RWPE2 (cell line): ENCODE measurements around the gene DRGX.

ENCODE experiments used
- ATAC-seq: fragments of 200-7000 bp; cut with Tn5 transposase; 3 replicates; pipeline ENCODE4 v1.9.1; 2021; ENCODE audit warnings: low read depth
- DNase-seq: peaks from one replicate; pipeline ENCODE4 v3.0.0-alpha.2; 2020; ENCODE audit warnings: low spot score
- H3K27ac ChIP-seq: fragments of 450-650 bp; 2 replicates; pipeline ENCODE4 v1.5.1; 2017; ENCODE audit warnings: mild to moderate bottlenecking; ENCODE audit not compliant: poor library complexity, severe bottlenecking
- H3K27me3 ChIP-seq: fragments of 250-450 bp; sonication (Bioruptor Pico); 2 replicates; pipeline ENCODE4 v1.5.1; 2021; ENCODE audit warnings: mild to moderate bottlenecking, moderate library complexity; ENCODE audit not compliant: insufficient read depth, poor library complexity, severe bottlenecking
- H3K36me3 ChIP-seq: fragments of 250-450 bp; sonication (Bioruptor Pico); 2 replicates; pipeline ENCODE4 v1.5.1; 2020; ENCODE audit warnings: low read depth, mild to moderate bottlenecking, moderate library complexity
- H3K4me1 ChIP-seq: fragments of 250-450 bp; sonication (Bioruptor Pico); 2 replicates; pipeline ENCODE4 v1.5.1; 2021; ENCODE audit warnings: mild to moderate bottlenecking, moderate library complexity; ENCODE audit not compliant: insufficient read depth, poor library complexity, severe bottlenecking
- H3K4me3 ChIP-seq: fragments of 250-450 bp; sonication (Bioruptor Pico); 2 replicates; pipeline ENCODE4 v1.5.1; 2021; ENCODE audit warnings: mild to moderate bottlenecking, moderate library complexity; ENCODE audit not compliant: severe bottlenecking
- H3K9me3 ChIP-seq: fragments of 250-450 bp; sonication (Bioruptor Pico); 2 replicates; pipeline ENCODE4 v1.5.1; 2021; ENCODE audit warnings: mild to moderate bottlenecking, moderate library complexity; ENCODE audit not compliant: severe bottlenecking
- CTCF ChIP-seq: fragments of 450-650 bp; IDR thresholded peaks from one replicate; pipeline ENCODE4 v1.5.1; 2017; ENCODE audit warnings: mild to moderate bottlenecking, moderate library complexity; ENCODE audit not compliant: poor library complexity, severe bottlenecking

Gene DRGX

DNA sequence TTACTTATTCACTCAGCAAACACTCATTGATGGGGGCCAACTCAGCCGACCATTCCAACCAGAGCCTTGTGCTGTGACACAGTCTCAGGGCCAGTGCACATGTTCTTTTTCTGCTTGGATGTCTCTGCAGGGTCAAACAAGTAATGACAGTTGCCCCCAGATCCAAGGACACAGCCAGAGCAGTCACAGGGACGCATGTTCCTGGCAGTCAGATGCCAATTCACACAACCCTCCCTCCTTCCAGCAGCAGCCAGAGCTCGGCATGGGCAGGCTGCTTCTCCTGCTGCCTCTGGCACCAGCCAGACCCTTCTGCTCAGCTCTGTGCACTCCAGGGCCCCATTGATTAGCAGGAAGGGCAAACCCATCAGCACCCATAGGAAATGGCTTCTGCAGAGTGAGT is 20.3 kb downstream of the DRGX start:
- H3K4me3 ChIP-seq = no peak overlapping the region
- no peaks in the 10 kb centered on the region for H3K4me1 ChIP-seq
- no peak overlapping the region for H3K27ac ChIP-seq
- DNase-seq (no peak), ATAC-seq (no peak)
- H3K27me3 ChIP-seq = no peaks in the 10 kb centered on the region
- H3K36me3 ChIP-seq = no peaks in the 10 kb centered on the region
- H3K9me3 ChIP-seq = no peaks in the 10 kb centered on the region
- no peak for TF ChIP-seq CTCF

GRCh38 chr10:49374740-49375139 is 21.1 kb downstream of the DRGX start:
- H3K27me3 ChIP-seq = no peaks in the 10 kb centered on the region
- H3K36me3 ChIP-seq = no peaks in the 10 kb centered on the region
- TF ChIP-seq CTCF = no peak
- no peak overlapping the region for H3K4me3 ChIP-seq
- ATAC-seq (no peak), DNase-seq (no peak)
- H3K9me3 ChIP-seq = no peaks in the 10 kb centered on the region
- H3K4me1 ChIP-seq = no peaks in the 10 kb centered on the region
- no peak overlapping the region for H3K27ac ChIP-seq

- TF ChIP-seq CTCF = no peak
- no peak for DNase-seq
- Histone ChIP-seq H3K27me3 (no peaks in the 10 kb centered on the region), H3K4me1 (no peaks in the 10 kb centered on the region), H3K9me3 (no peaks in the 10 kb centered on the region), H3K4me3 (no peak overlapping the region), H3K36me3 (no peaks in the 10 kb centered on the region), H3K27ac (no peak overlapping the region)
- ATAC-seq = no peak
Observed at GRCh38 chr10:49373361-49373760, 22.5 kb downstream of the DRGX start.

DNA sequence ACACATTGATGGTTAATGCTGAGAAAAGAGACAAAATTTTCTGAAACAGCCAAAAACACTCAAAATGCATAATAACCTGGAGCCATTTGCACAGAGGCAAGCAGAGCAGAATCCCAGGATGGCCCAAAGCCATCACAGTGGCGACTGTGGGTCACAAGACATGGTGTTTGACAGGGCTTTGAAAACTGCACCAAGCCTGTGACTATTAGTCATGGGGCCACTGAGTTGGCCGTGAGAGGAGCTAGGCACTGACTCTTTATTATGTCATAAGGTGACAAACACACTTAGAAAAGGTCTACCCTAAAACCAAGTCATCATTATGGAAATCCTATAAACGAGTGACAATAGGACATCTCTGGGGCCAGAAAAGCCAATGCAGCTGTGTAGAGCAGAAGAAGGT is 23.9 kb downstream of the DRGX start:
- no peaks in the 10 kb centered on the region for H3K27me3 ChIP-seq
- no peak for ATAC-seq
- H3K36me3 ChIP-seq = no peaks in the 10 kb centered on the region
- DNase-seq = no peak
- no peak overlapping the region for H3K4me3 ChIP-seq
- no peaks in the 10 kb centered on the region for H3K4me1 ChIP-seq
- no peak for TF ChIP-seq CTCF
- H3K27ac ChIP-seq = no peak overlapping the region
- no peaks in the 10 kb centered on the region for H3K9me3 ChIP-seq

GRCh38 chr10:49370326-49371100 is 25.4 kb downstream of the DRGX start:
- DNase-seq = no peak
- Histone ChIP-seq H3K36me3 (no peaks in the 10 kb centered on the region), H3K9me3 (no peaks in the 10 kb centered on the region), H3K27ac (no peak overlapping the region), H3K4me1 (no peaks in the 10 kb centered on the region), H3K27me3 (no peaks in the 10 kb centered on the region), H3K4me3 (no peak overlapping the region)
- no peak for ATAC-seq
- TF ChIP-seq CTCF = no peak
